ENCODE data around the gene TMEM120B.
A peak's percentile ranks its signal among the peaks of the same experiment; 100 is the strongest.
"Not testable (repeated sequence)": the region's sequence is repeated elsewhere in the genome, so short reads cannot be mapped to it uniquely, and the experiment has no call there.

TMEM120B gene

GRCh38 chr12:121712461-121713256 is at the start of gene TMEM120B:
TMEM120B (plus strand) TSS chr12:121712752; CDS start chr12:121712896, 144 bp downstream.
- DNase-seq (ENCODE audit: low read depth in 2 of 2) = peak in 1 of 2 experiments; percentile 32

- DNase-seq (ENCODE audit: low read depth in 2 of 2) = no peak
Observed at GRCh38 chr12:121663610-121663929, 49.0 kb upstream of the TMEM120B start.

- not testable (repeated sequence) for DNase-seq (ENCODE audit: low read depth in 2 of 2)
Observed at GRCh38 chr12:121666829-121667228, 45.7 kb upstream of the TMEM120B start.

- peak in 1 of 2 experiments; percentile 15 for DNase-seq (ENCODE audit: low read depth in 2 of 2)
Observed at GRCh38 chr12:121668750-121669520, 43.6 kb upstream of the TMEM120B start.

- no peak for DNase-seq (ENCODE audit: low read depth in 2 of 2)
Observed at GRCh38 chr12:121669521-121669900, 43.0 kb upstream of the TMEM120B start, which contains the start of gene MORN3. MORN3 (minus strand) TSS chr12:121669654; CDS start chr12:121669483, 171 bp downstream.

- DNase-seq (ENCODE audit: low read depth in 2 of 2) = no peak
Observed at GRCh38 chr12:121673013-121673511, 39.5 kb upstream of the TMEM120B start.

- DNase-seq (ENCODE audit: low read depth in 2 of 2) = no peak
Observed at GRCh38 chr12:121676190-121676589, 36.4 kb upstream of the TMEM120B start.

GRCh38 chr12:121678305-121678704 is 34.2 kb upstream of the TMEM120B start:
- no peak for DNase-seq (ENCODE audit: low read depth in 2 of 2)

- no peak for DNase-seq (ENCODE audit: low read depth in 2 of 2)
Observed at GRCh38 chr12:121678716-121679300, 33.7 kb upstream of the TMEM120B start.

- not testable (repeated sequence) for DNase-seq (ENCODE audit: low read depth in 2 of 2)
Observed at GRCh38 chr12:121679661-121680197, 32.8 kb upstream of the TMEM120B start.

GRCh38 chr12:121688966-121689365 is 23.6 kb upstream of the TMEM120B start:
- no peak for DNase-seq (ENCODE audit: low read depth in 2 of 2)

GRCh38 chr12:121689430-121689829 is 23.1 kb upstream of the TMEM120B start:
- DNase-seq (ENCODE audit: low read depth in 2 of 2) = no peak

- DNase-seq (ENCODE audit: low read depth in 2 of 2) = not testable (repeated sequence)
Observed at GRCh38 chr12:121692744-121693143, 19.8 kb upstream of the TMEM120B start.

GRCh38 chr12:121693155-121693687 is 19.3 kb upstream of the TMEM120B start:
- DNase-seq (ENCODE audit: low read depth in 2 of 2) = no peak

GRCh38 chr12:121697093-121697698 is 15.4 kb upstream of the TMEM120B start:
- peak in 1 of 2 experiments; percentile 27 for DNase-seq (ENCODE audit: low read depth in 2 of 2)

GRCh38 chr12:121697861-121698260 is 14.7 kb upstream of the TMEM120B start:
- not testable (repeated sequence) for DNase-seq (ENCODE audit: low read depth in 2 of 2)

GRCh38 chr12:121701667-121702277 is 10.8 kb upstream of the TMEM120B start:
- no peak for DNase-seq (ENCODE audit: low read depth in 2 of 2)

- no peak for DNase-seq (ENCODE audit: low read depth in 2 of 2)
Observed at GRCh38 chr12:121702944-121703343, 9.6 kb upstream of the TMEM120B start.

- DNase-seq (ENCODE audit: low read depth in 2 of 2) = no peak
Observed at GRCh38 chr12:121705514-121705913, 7.0 kb upstream of the TMEM120B start.

- DNase-seq (ENCODE audit: low read depth in 2 of 2) = no peak
Observed at GRCh38 chr12:121708313-121709063, 4.1 kb upstream of the TMEM120B start.
